Measurements from ENCODE around the gene PRKCH. TPM values are rescaled to one million over a fixed set of nuclear protein-coding genes. Genes with fewer than 3 reads are reported as not detected.
"Not testable (repeated sequence)": the region's sequence is repeated elsewhere in the genome, so short reads cannot be mapped to it uniquely, and the experiment has no call there.

The PRKCH gene
- total RNA-seq, 4 donors from 2014 or later = 34.5 to 51.3 (median 45.0) TPM

- 75 to 100% methylated on average over 1 of the region's 1 CpG for WGBS, 2 donors
- Histone ChIP-seq H3K36me3 (no peaks in the 10 kb centered on the region), H3K4me3 (no peak overlapping the region), H3K4me1 (peaks cover 0 to 45% (median 5%) of the 10 kb centered on the region in 3 donors), H3K27ac (no peak overlapping the region), H3K9me3 (no peaks in the 10 kb centered on the region), H3K27me3 (no peaks in the 10 kb centered on the region)
- intact Hi-C loops (cut with DNase I) = no loop called here
- no peak for DNase-seq
- TF ChIP-seq, protein P1, sequence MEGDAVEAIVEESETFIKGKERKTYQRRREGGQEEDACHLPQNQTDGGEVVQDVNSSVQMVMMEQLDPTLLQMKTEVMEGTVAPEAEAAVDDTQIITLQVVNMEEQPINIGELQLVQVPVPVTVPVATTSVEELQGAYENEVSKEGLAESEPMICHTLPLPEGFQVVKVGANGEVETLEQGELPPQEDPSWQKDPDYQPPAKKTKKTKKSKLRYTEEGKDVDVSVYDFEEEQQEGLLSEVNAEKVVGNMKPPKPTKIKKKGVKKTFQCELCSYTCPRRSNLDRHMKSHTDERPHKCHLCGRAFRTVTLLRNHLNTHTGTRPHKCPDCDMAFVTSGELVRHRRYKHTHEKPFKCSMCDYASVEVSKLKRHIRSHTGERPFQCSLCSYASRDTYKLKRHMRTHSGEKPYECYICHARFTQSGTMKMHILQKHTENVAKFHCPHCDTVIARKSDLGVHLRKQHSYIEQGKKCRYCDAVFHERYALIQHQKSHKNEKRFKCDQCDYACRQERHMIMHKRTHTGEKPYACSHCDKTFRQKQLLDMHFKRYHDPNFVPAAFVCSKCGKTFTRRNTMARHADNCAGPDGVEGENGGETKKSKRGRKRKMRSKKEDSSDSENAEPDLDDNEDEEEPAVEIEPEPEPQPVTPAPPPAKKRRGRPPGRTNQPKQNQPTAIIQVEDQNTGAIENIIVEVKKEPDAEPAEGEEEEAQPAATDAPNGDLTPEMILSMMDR (IDR thresholded peaks at IDR 0.05) = no peak
- TF ChIP-seq POLR2A (IDR thresholded peaks at IDR 0.05) = no peak
These were observed 83.3 kb downstream of the PRKCH start for GRCh38 chr14:61404637-61405036.

- intact Hi-C loops (cut with DNase I) = no loop called here
- H3K27ac ChIP-seq = no peak overlapping the region
- TF ChIP-seq, protein P1 (IDR thresholded peaks at IDR 0.05) = no peak
- no peak for TF ChIP-seq POLR2A (IDR thresholded peaks at IDR 0.05)
- H3K36me3 ChIP-seq = no peaks in the 10 kb centered on the region
- H3K27me3 ChIP-seq = no peaks in the 10 kb centered on the region
- no peak overlapping the region for H3K4me3 ChIP-seq
- H3K4me1 ChIP-seq = peaks cover 0 to 44% (median 0%) of the 10 kb centered on the region in 3 donors
- WGBS, 2 donors = 43 to 72% methylated on average over 4 of the region's 4 CpGs
- H3K9me3 ChIP-seq = no peaks in the 10 kb centered on the region
- DNase-seq = no peak
These were observed 84.8 kb downstream of the PRKCH start for GRCh38 chr14:61406198-61406597.

GRCh38 chr14:61406675-61407074 lies 85.3 kb downstream of the PRKCH start:
- 44 to 81% methylated on average over 5 to 6 of the region's 6 CpGs for WGBS, 2 donors
- no peak overlapping the region for H3K4me3 ChIP-seq
- H3K27ac ChIP-seq = no peak overlapping the region
- peaks cover 0 to 3% (median 0%) of the 10 kb centered on the region in 3 donors for H3K36me3 ChIP-seq
- H3K4me1 ChIP-seq = peaks cover 0 to 41% (median 0%) of the 10 kb centered on the region in 3 donors
- H3K27me3 ChIP-seq = no peaks in the 10 kb centered on the region
- intact Hi-C loops (cut with DNase I) = no loop called here
- TF ChIP-seq POLR2A (IDR thresholded peaks at IDR 0.05) = no peak
- TF ChIP-seq, protein P1 (IDR thresholded peaks at IDR 0.05) = no peak
- no peak for DNase-seq
- H3K9me3 ChIP-seq = no peaks in the 10 kb centered on the region

DNA sequence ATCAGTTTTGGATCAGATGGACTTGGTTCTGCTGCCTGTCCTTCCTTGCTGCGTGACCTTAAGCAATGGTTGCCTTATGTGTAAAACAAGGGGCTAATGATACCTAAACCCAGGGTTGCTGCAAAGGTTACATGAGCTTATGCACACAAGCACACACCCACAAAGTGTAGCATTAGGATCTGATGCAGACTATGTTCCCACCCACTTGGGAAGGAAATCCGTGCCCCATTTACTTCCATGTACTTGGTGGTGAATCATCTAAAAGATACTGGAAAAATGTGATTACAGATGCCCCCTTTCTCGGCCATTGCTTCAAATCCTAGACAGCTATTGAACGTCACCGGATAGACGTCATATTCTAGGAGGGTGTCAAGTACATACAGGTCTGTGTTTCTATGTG lies 87.1 kb downstream of the PRKCH start:
- Histone ChIP-seq H3K27me3 (no peaks in the 10 kb centered on the region), H3K4me3 (no peak overlapping the region), H3K9me3 (no peaks in the 10 kb centered on the region), H3K27ac (no peak overlapping the region), H3K36me3 (peaks cover 0 to 4% (median 0%) of the 10 kb centered on the region in 3 donors), H3K4me1 (peaks cover 0 to 41% (median 0%) of the 10 kb centered on the region in 3 donors)
- DNase-seq = no peak
- WGBS, 2 donors = 88 to 93% methylated on average over 6 of the region's 6 CpGs
- intact Hi-C loops (cut with DNase I) = no loop called here
- TF ChIP-seq, protein P1 (IDR thresholded peaks at IDR 0.05) = no peak
- no peak for TF ChIP-seq POLR2A (IDR thresholded peaks at IDR 0.05)

GRCh38 chr14:61409782-61410181 lies 88.4 kb downstream of the PRKCH start:
- Histone ChIP-seq H3K36me3 (peaks cover 0 to 4% (median 0%) of the 10 kb centered on the region in 3 donors), H3K4me3 (no peak overlapping the region), H3K4me1 (peaks cover 0 to 38% (median 0%) of the 10 kb centered on the region in 3 donors), H3K27ac (no peak overlapping the region), H3K27me3 (no peaks in the 10 kb centered on the region), H3K9me3 (no peaks in the 10 kb centered on the region)
- 72 to 80% methylated on average over 1 of the region's 1 CpG for WGBS, 2 donors
- TF ChIP-seq POLR2A (IDR thresholded peaks at IDR 0.05) = no peak
- TF ChIP-seq, protein P1 (IDR thresholded peaks at IDR 0.05) = no peak
- intact Hi-C loops (cut with DNase I) = no loop called here
- DNase-seq = no peak

GRCh38 chr14:61415934-61416333 lies 94.6 kb downstream of the PRKCH start:
- H3K27me3 ChIP-seq; H3K36me3 ChIP-seq; H3K9me3 ChIP-seq; DNase-seq; H3K4me3 ChIP-seq; intact Hi-C loops (cut with DNase I): not testable (repeated sequence)
- Histone ChIP-seq H3K27ac (peak overlapping the region in 2 of 4 donors; percentile 9 to 46), H3K4me1 (peaks cover 16 to 50% (median 33%) of the 10 kb centered on the region in 3 donors)
- WGBS, 2 donors = 78% methylated on average over 1 to 4 of the region's 4 CpGs

Data from esophagus squamous epithelium (tissue), 5 donors.